Progenitor cell of endocrine pancreas (in vitro differentiated cells): ENCODE results near the gene KIF1B. TPM values are rescaled to one million over a fixed set of nuclear protein-coding genes. Genes with fewer than 3 reads are reported as not detected.

Experiments used
- DNase-seq: peaks from one replicate; pipeline ENCODE4 v3.0.0; 2021; ENCODE audit warnings: low spot score; ENCODE audit not compliant: unreplicated experiment
- H3K27ac Mint-ChIP-seq: 2 replicates; pipeline ENCODE4 v1.8.0; 2021; ENCODE audit warnings: mild to moderate bottlenecking, moderate library complexity, mixed read lengths
- H3K27me3 Mint-ChIP-seq: 2 replicates; pipeline ENCODE4 v1.8.0; 2021; ENCODE audit warnings: mixed read lengths
- H3K36me3 Mint-ChIP-seq: 2 replicates; pipeline ENCODE4 v1.8.0; 2022; ENCODE audit warnings: mixed read lengths; ENCODE audit not compliant: insufficient read depth
- H3K4me1 Mint-ChIP-seq: 2 replicates; pipeline ENCODE4 v1.8.0; 2021; ENCODE audit warnings: low read depth, mixed read lengths
- H3K4me3 Mint-ChIP-seq: 2 replicates; pipeline ENCODE4 v1.8.0; 2021; ENCODE audit warnings: low read depth, mild to moderate bottlenecking, moderate library complexity, mixed read lengths
- H3K9me3 Mint-ChIP-seq: 2 replicates; pipeline ENCODE4 v1.8.0; 2021; ENCODE audit warnings: low read depth, mixed read lengths
- total RNA-seq: library from RNA; stranded (reverse); gene quantifications from 2 replicates; pipeline ENCODE4 v1.2.1, GENCODE V29; 2021
- TF ChIP-seq, protein P1 (sequence below): fragments of 200-600 bp; sonication (generic); IDR thresholded peaks from one replicate; pipeline ENCODE4 v1.5.0; 2021; ENCODE audit warnings: antibody characterized with exemption, mild to moderate bottlenecking; ENCODE audit not compliant: unreplicated experiment

KIF1B gene
- total RNA-seq, 1 donor from 2014 or later, result 78.7 TPM

DNA sequence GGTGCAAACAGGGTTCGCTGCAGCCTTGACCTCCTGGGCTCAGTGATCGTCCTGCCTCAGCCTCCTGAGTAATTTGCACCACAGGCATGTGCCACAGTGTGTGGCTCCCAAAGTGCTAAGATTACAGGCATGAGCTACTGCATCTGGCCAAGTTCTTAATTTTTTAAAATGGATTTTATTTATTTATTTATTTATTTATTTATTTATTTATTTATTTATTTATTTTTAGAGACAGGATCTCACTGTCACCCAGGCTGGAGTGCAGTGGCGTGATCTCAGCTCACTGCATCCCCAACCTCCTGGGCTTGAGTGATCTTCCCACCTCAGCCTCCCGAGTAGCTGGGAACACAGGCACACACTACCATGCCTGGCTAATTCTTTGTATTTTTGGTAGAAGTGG lies 54.7 kb downstream of the KIF1B start:
- peaks cover 27% of the 10 kb centered on the region for H3K36me3 Mint-ChIP-seq

DNA sequence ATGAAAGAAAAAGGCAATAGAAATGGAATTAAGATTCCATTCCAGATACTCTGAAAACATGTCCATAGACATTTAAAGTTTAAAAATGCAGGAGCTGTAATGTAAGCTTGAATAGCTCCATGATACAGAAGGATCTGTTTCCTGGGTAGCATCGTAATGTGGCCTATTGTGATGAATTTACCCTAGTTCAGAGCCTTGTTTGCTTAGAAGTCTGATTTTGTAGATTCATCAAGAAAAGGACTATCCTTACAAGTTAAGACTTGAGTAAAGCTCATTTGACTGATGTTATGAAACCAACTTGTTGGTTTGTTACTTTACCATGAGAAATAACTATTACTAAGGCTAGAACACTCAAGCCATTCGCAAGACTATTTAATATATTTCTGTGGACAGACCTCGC lies 55.5 kb downstream of the KIF1B start:
- Mint-ChIP-seq H3K27ac (peak overlapping the region; percentile 71), H3K4me1 (peaks cover 7% of the 10 kb centered on the region), H3K9me3 (no peaks in the 10 kb centered on the region), H3K27me3 (no peaks in the 10 kb centered on the region), H3K36me3 (peaks cover 27% of the 10 kb centered on the region), H3K4me3 (no peak overlapping the region)
- no peak for DNase-seq
- TF ChIP-seq, protein P1, sequence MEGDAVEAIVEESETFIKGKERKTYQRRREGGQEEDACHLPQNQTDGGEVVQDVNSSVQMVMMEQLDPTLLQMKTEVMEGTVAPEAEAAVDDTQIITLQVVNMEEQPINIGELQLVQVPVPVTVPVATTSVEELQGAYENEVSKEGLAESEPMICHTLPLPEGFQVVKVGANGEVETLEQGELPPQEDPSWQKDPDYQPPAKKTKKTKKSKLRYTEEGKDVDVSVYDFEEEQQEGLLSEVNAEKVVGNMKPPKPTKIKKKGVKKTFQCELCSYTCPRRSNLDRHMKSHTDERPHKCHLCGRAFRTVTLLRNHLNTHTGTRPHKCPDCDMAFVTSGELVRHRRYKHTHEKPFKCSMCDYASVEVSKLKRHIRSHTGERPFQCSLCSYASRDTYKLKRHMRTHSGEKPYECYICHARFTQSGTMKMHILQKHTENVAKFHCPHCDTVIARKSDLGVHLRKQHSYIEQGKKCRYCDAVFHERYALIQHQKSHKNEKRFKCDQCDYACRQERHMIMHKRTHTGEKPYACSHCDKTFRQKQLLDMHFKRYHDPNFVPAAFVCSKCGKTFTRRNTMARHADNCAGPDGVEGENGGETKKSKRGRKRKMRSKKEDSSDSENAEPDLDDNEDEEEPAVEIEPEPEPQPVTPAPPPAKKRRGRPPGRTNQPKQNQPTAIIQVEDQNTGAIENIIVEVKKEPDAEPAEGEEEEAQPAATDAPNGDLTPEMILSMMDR, result no peak

More for the DNA sequence above, 54.7 kb downstream of the KIF1B start:
- TF ChIP-seq, protein P1, result no peak
- H3K4me1 Mint-ChIP-seq, result peaks cover 2% of the 10 kb centered on the region
- no peak for DNase-seq
- no peak overlapping the region for H3K4me3 Mint-ChIP-seq
- no peak overlapping the region for H3K27ac Mint-ChIP-seq
- H3K27me3 Mint-ChIP-seq, result no peaks in the 10 kb centered on the region
- no peaks in the 10 kb centered on the region for H3K9me3 Mint-ChIP-seq

DNA sequence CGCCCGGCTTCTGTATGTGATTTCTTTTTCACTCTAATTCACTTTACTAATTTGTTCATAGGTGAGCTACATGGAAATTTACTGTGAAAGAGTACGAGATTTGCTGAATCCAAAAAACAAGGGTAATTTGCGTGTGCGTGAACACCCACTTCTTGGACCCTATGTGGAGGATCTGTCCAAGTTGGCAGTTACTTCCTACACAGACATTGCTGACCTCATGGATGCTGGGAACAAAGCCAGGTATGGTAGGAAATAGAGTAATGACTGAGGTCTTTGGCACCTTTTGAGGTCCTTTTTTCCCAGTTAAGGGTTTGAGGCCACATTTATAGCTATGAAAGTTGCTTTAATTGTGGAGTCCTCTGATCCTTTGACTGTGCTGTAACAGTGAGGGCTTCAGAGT lies 56.9 kb downstream of the KIF1B start:
- DNase-seq, result no peak
- H3K4me1 Mint-ChIP-seq, result peaks cover 19% of the 10 kb centered on the region
- H3K4me3 Mint-ChIP-seq, result no peak overlapping the region
- no peaks in the 10 kb centered on the region for H3K9me3 Mint-ChIP-seq
- TF ChIP-seq, protein P1, result no peak
- H3K27me3 Mint-ChIP-seq, result no peaks in the 10 kb centered on the region
- H3K27ac Mint-ChIP-seq, result no peak overlapping the region
- peaks cover 20% of the 10 kb centered on the region for H3K36me3 Mint-ChIP-seq

DNA sequence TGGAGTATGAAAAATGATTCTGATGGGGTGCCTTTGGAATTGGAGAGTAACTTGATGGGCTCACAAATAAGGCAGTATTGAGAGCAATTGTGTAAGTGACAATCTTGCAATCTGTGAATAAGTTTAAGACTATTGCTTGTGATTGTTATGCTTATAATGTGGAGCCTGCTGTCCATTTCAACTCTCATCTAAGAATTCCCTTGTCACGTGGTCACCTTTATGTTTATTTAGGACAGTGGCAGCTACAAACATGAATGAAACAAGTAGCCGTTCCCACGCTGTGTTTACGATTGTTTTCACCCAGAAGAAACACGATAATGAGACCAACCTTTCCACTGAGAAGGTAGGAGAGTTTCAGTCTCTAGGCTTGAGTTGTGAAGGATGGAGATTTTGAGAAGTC lies 57.6 kb downstream of the KIF1B start:
- Mint-ChIP-seq H3K4me3 (no peak overlapping the region), H3K27me3 (no peaks in the 10 kb centered on the region), H3K9me3 (no peaks in the 10 kb centered on the region), H3K4me1 (peaks cover 25% of the 10 kb centered on the region), H3K27ac (no peak overlapping the region), H3K36me3 (peaks cover 22% of the 10 kb centered on the region)
- DNase-seq, result no peak
- TF ChIP-seq, protein P1, result no peak

DNA sequence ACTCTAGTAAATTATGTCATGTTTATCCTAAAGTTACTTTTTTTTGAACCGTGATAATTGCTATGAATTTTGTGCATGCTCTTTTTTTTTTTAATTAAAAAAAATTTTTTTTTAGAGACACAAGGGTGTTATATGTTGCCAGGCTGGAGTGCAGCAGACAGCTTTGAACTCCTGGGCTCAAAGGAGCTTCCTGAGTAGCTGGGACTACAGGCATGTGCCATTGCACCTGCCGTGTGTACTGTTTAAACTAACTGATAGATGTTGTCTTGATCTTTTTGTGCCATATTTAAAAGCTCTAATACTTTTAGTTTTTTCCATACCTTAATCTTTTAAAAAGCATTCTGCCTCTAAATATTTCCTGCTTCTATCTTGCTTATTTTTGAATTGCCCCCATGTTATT lies 60.7 kb downstream of the KIF1B start:
- Mint-ChIP-seq H3K4me3 (no peak overlapping the region), H3K27me3 (no peaks in the 10 kb centered on the region), H3K27ac (peak overlapping the region; percentile 21), H3K36me3 (peaks cover 20% of the 10 kb centered on the region), H3K9me3 (no peaks in the 10 kb centered on the region), H3K4me1 (peaks cover 27% of the 10 kb centered on the region)
- no peak for DNase-seq
- TF ChIP-seq, protein P1, result no peak
